HepG2 (cell line): ENCODE results near the gene MUCL3. TPM values are rescaled to one million over a fixed set of nuclear protein-coding genes. Genes with fewer than 3 reads are reported as not detected.

Experiments used
- AHR ChIP-seq: IDR thresholded peaks from 2 replicates; pipeline ENCODE4 v1.6.1; 2018; ENCODE audit warnings: missing genetic modification reagents, missing compliant biosample characterization
- ARID4A ChIP-seq: sonication (generic); formaldehyde crosslinking; IDR thresholded peaks from 2 replicates; pipeline ENCODE4 v1.5.0; 2020; ENCODE audit warnings: mild to moderate bottlenecking, missing genetic modification reagents, borderline replicate concordance
- DBP ChIP-seq: sonication (generic); formaldehyde crosslinking; IDR thresholded peaks from 2 replicates; pipeline ENCODE4 v1.4.0; 2020; ENCODE audit warnings: missing genetic modification reagents; ENCODE audit errors: not compliant biosample characterization
- GRHL1 ChIP-seq: sonication (generic); formaldehyde crosslinking; conservative IDR thresholded peaks from 2 replicates; pipeline ENCODE4 v1.8.0; 2022; ENCODE audit warnings: missing genetic modification reagents
- HOMEZ ChIP-seq: IDR thresholded peaks from 2 replicates; pipeline ENCODE4 v1.6.1; 2016; ENCODE audit warnings: low read depth
- KLF11 ChIP-seq: IDR thresholded peaks from 2 replicates; pipeline ENCODE4 v1.6.1; 2016; ENCODE audit warnings: missing compliant biosample characterization
- MED1 ChIP-seq: sonication (generic); formaldehyde crosslinking; IDR thresholded peaks from 2 replicates; pipeline ENCODE4 v1.4.0; 2020; ENCODE audit warnings: missing genetic modification reagents
- MTF2 ChIP-seq: sonication (generic); formaldehyde crosslinking; IDR thresholded peaks from 2 replicates; pipeline ENCODE4 v1.5.0; 2020; ENCODE audit warnings: missing genetic modification reagents, borderline replicate concordance
- NFATC3 ChIP-seq: sonication (generic); formaldehyde crosslinking; IDR thresholded peaks from 2 replicates; pipeline ENCODE4 v1.5.1; 2020; ENCODE audit warnings: mild to moderate bottlenecking, missing genetic modification reagents
- NRL ChIP-seq: sonication (generic); formaldehyde crosslinking; IDR thresholded peaks from 2 replicates; pipeline ENCODE4 v1.5.0; 2020; ENCODE audit warnings: missing genetic modification reagents, mild to moderate bottlenecking, moderate library complexity, borderline replicate concordance
- ZBTB46 ChIP-seq: sonication (generic); formaldehyde crosslinking; IDR thresholded peaks from 2 replicates; pipeline ENCODE4 v1.4.0; 2020; ENCODE audit warnings: mild to moderate bottlenecking, missing genetic modification reagents, borderline replicate concordance
- ZFP36 ChIP-seq: fragments of 150-350 bp; IDR thresholded peaks from 2 replicates; pipeline ENCODE4 v1.6.1; 2018; ENCODE audit warnings: borderline replicate concordance, low read length, low read depth; ENCODE audit not compliant: partially characterized antibody
- ZMYM3 ChIP-seq: sonication (generic); formaldehyde crosslinking; IDR thresholded peaks from 2 replicates; pipeline ENCODE4 v1.5.1; 2020; ENCODE audit warnings: mild to moderate bottlenecking, missing genetic modification reagents
- ZNF562 ChIP-seq: sonication (generic); formaldehyde crosslinking; IDR thresholded peaks from 2 replicates; pipeline ENCODE4 v1.8.0; 2022; ENCODE audit warnings: missing genetic modification reagents, borderline replicate concordance
- ZNF615 ChIP-seq: sonication (generic); formaldehyde crosslinking; IDR thresholded peaks from 2 replicates; pipeline ENCODE4 v1.5.0; 2020; ENCODE audit warnings: mild to moderate bottlenecking, missing genetic modification reagents, borderline replicate concordance
- ZNF619 ChIP-seq: sonication (generic); formaldehyde crosslinking; IDR thresholded peaks from 2 replicates; pipeline ENCODE4 v1.4.0; 2020; ENCODE audit warnings: mild to moderate bottlenecking, missing genetic modification reagents
- ZNF629 ChIP-seq: sonication (generic); formaldehyde crosslinking; conservative IDR thresholded peaks from 2 replicates; pipeline ENCODE4 v1.5.0; 2020; ENCODE audit warnings: missing genetic modification reagents
- ZSCAN29 ChIP-seq: sonication (generic); formaldehyde crosslinking; conservative IDR thresholded peaks from 2 replicates; pipeline ENCODE4 v1.4.0; 2020; ENCODE audit warnings: mild to moderate bottlenecking, missing genetic modification reagents
- polyA plus RNA-seq, 8 experiments: library from polyadenylated mRNA; depleted of rRNA in 3 of 8; stranded (reverse) in 7 of 8; unstranded in 1 of 8; fragments of >200 nt; fragmentation: Illumina TruSeq in 4 of 8; extraction: Trizol in 4 of 8; gene quantifications; 2 replicates each; pipeline versions ENCODE4 v1.2.1 to v1.2.3, GENCODE V29; 2011 to 2016; ENCODE audit warnings: low read depth in 4 of 8, missing spikeins in 1 of 8, mixed read lengths in 1 of 8; ENCODE audit not compliant: insufficient read depth in 1 of 8
- total RNA-seq, 5 experiments: library from RNA; depleted of rRNA; stranded (reverse); fragments of >200 nt; fragmentation: Illumina TruSeq; extraction: Trizol; gene quantifications; 2 replicates each; pipeline ENCODE4 v1.2.3, GENCODE V29; 2016; ENCODE audit warnings: low read depth in 1 of 5

MUCL3 gene
- total and polyA plus RNA-seq, 2 of the 13 experiments (the other 11 are each of a cell fraction or from before 2014, with no cell fraction given), result not detected

GRCh38 chr6:30907758-30908591 is 32.8 kb upstream of the MUCL3 start, which contains the start of gene GTF2H4 (continued):
- TF ChIP-seq GRHL1 (no peak), DBP (CRISPR knock-in tag) (no peak), KLF11 (CRISPR knock-in tag) (0 out of 2 replicates have a peak, but pooled peaks have one; percentile 55), MTF2 (CRISPR knock-in tag) (peak; percentile 58; the same call in 1 of the 2 replicates), ZNF629 (CRISPR knock-in tag) (no peak), ZNF619 (CRISPR knock-in tag) (peak; percentile 92), ZSCAN29 (CRISPR knock-in tag) (peak; percentile 67; the same call in 1 of the 2 replicates), ARID4A (CRISPR knock-in tag) (peak; percentile 93), AHR (peak; percentile 39; the same call in 1 of the 2 replicates), NFATC3 (CRISPR knock-in tag) (peak; percentile 23; the same call in 1 of the 2 replicates), ZBTB46 (CRISPR knock-in tag) (no peak), HOMEZ (CRISPR knock-in tag) (no peak), ZFP36 (peak; percentile 100), MED1 (CRISPR knock-in tag) (no peak; the same call in 1 of the 2 replicates), ZNF615 (CRISPR knock-in tag) (no peak), ZNF562 (CRISPR knock-in tag) (no peak), ZMYM3 (CRISPR knock-in tag) (peak; percentile 100), NRL (peak; percentile 92)
